Measurements from ENCODE around the gene SUPT16H.

SUPT16H gene

GRCh38 chr14:21308132-21308478, 75.7 kb downstream of the SUPT16H start:
- Histone ChIP-seq H3K4me3 (ENCODE audit: low read depth, low read length) (no peak overlapping the region), H3K36me3 (ENCODE audit: control insufficient read depth in 2 of 2, insufficient read depth in 1 of 2, low read length in 2 of 2) (no peaks in the 10 kb centered on the region), H3K27ac (ENCODE audit: extremely low read depth, low read depth, low read length) (peak overlapping the region; percentile 48), H3K9me3 (ENCODE audit: control insufficient read depth, insufficient read depth, low read depth, low read length) (no peaks in the 10 kb centered on the region), H3K4me1 (ENCODE audit: control insufficient read depth, insufficient read depth, low read length) (peaks cover 6% of the 10 kb centered on the region)
- CTCF ChIA-PET: interaction anchor here (0.6 kb wide), 1 partner anchor 446 kb away, joined by 3 read pairs; no protein-coding TSS in a partner anchor
- POLR2A ChIA-PET: no interaction called here
- TF ChIP-seq ZFP69B (tag by site-specific recombination; IDR thresholded peaks at IDR 0.05): no peak
- no peak for TF ChIP-seq ZNF558 (tag by site-specific recombination; IDR thresholded peaks at IDR 0.05)
- TF ChIP-seq, protein P1, sequence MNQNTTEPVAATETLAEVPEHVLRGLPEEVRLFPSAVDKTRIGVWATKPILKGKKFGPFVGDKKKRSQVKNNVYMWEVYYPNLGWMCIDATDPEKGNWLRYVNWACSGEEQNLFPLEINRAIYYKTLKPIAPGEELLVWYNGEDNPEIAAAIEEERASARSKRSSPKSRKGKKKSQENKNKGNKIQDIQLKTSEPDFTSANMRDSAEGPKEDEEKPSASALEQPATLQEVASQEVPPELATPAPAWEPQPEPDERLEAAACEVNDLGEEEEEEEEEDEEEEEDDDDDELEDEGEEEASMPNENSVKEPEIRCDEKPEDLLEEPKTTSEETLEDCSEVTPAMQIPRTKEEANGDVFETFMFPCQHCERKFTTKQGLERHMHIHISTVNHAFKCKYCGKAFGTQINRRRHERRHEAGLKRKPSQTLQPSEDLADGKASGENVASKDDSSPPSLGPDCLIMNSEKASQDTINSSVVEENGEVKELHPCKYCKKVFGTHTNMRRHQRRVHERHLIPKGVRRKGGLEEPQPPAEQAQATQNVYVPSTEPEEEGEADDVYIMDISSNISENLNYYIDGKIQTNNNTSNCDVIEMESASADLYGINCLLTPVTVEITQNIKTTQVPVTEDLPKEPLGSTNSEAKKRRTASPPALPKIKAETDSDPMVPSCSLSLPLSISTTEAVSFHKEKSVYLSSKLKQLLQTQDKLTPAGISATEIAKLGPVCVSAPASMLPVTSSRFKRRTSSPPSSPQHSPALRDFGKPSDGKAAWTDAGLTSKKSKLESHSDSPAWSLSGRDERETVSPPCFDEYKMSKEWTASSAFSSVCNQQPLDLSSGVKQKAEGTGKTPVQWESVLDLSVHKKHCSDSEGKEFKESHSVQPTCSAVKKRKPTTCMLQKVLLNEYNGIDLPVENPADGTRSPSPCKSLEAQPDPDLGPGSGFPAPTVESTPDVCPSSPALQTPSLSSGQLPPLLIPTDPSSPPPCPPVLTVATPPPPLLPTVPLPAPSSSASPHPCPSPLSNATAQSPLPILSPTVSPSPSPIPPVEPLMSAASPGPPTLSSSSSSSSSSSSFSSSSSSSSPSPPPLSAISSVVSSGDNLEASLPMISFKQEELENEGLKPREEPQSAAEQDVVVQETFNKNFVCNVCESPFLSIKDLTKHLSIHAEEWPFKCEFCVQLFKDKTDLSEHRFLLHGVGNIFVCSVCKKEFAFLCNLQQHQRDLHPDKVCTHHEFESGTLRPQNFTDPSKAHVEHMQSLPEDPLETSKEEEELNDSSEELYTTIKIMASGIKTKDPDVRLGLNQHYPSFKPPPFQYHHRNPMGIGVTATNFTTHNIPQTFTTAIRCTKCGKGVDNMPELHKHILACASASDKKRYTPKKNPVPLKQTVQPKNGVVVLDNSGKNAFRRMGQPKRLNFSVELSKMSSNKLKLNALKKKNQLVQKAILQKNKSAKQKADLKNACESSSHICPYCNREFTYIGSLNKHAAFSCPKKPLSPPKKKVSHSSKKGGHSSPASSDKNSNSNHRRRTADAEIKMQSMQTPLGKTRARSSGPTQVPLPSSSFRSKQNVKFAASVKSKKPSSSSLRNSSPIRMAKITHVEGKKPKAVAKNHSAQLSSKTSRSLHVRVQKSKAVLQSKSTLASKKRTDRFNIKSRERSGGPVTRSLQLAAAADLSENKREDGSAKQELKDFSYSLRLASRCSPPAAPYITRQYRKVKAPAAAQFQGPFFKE (tag by site-specific recombination; IDR thresholded peaks at IDR 0.05; ENCODE audit: borderline replicate concordance): no peak
- TF ChIP-seq, protein P2, sequence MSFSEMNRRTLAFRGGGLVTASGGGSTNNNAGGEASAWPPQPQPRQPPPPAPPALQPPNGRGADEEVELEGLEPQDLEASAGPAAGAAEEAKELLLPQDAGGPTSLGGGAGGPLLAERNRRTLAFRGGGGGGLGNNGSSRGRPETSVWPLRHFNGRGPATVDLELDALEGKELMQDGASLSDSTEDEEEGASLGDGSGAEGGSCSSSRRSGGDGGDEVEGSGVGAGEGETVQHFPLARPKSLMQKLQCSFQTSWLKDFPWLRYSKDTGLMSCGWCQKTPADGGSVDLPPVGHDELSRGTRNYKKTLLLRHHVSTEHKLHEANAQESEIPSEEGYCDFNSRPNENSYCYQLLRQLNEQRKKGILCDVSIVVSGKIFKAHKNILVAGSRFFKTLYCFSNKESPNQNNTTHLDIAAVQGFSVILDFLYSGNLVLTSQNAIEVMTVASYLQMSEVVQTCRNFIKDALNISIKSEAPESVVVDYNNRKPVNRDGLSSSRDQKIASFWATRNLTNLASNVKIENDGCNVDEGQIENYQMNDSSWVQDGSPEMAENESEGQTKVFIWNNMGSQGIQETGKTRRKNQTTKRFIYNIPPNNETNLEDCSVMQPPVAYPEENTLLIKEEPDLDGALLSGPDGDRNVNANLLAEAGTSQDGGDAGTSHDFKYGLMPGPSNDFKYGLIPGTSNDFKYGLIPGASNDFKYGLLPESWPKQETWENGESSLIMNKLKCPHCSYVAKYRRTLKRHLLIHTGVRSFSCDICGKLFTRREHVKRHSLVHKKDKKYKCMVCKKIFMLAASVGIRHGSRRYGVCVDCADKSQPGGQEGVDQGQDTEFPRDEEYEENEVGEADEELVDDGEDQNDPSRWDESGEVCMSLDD (tag by site-specific recombination; IDR thresholded peaks at IDR 0.05): no peak
- TF ChIP-seq BCL6B (tag by site-specific recombination; IDR thresholded peaks at IDR 0.05): no peak
- peak; percentile 49; the same call in 1 of the 2 replicates for TF ChIP-seq ZNF664 (tag by site-specific recombination; IDR thresholded peaks at IDR 0.05)
- TF ChIP-seq ZXDB (tag by site-specific recombination; IDR thresholded peaks at IDR 0.05): no peak
- TF ChIP-seq ZNF513 (tag by site-specific recombination; IDR thresholded peaks at IDR 0.05): no peak
- no peak for TF ChIP-seq PRDM6 (tag by site-specific recombination; IDR thresholded peaks at IDR 0.05)
- TF ChIP-seq INSM2 (tag by site-specific recombination; IDR thresholded peaks at IDR 0.05): 0 out of 2 replicates have a peak, but pooled peaks have one; percentile 39
- no peak for TF ChIP-seq ZNF169 (tag by site-specific recombination; IDR thresholded peaks at IDR 0.05)
